WTC11 (cell line): ENCODE results near the gene SPTLC1. TPM values are rescaled to one million over a fixed set of nuclear protein-coding genes. Genes with fewer than 3 reads are reported as not detected.

Experiments
- ATAC-seq: fragments of 200-7000 bp; cut with Tn5 transposase; 2 replicates; pipeline ENCODE4 v1.10.0; 2021; ENCODE audit warnings: mild to moderate bottlenecking, moderate library complexity
- CTCF ChIA-PET: fragments of 300-600 bp; sonication (Branson Sonifier 250); formaldehyde crosslinking; loops from one replicate; lab custom pipeline; 2021; ENCODE audit warnings: antibody characterized with exemption; lab: Charles Lee
- POLR2A ChIA-PET: fragments of 350-600 bp; sonication (Branson Sonifier 250); formaldehyde crosslinking; loops from one replicate; lab custom pipeline; 2021; ENCODE audit warnings: antibody characterized with exemption; lab: Charles Lee
- DNase-seq: peaks from one replicate; pipeline ENCODE4 v3.0.0; 2021; ENCODE audit warnings: low spot score
- H3K27ac Mint-ChIP-seq: 2 replicates; pipeline ENCODE4 v1.8.0; 2021; ENCODE audit warnings: mixed read lengths
- H3K27me3 Mint-ChIP-seq: 2 replicates; pipeline ENCODE4 v1.8.0; 2021; ENCODE audit warnings: low read depth, mild to moderate bottlenecking, moderate library complexity, mixed read lengths
- H3K36me3 Mint-ChIP-seq: 2 replicates; pipeline ENCODE4 v1.8.0; 2021; ENCODE audit warnings: mixed read lengths
- H3K4me1 Mint-ChIP-seq: 2 replicates; pipeline ENCODE4 v1.8.0; 2022; ENCODE audit warnings: mixed read lengths
- H3K4me3 Mint-ChIP-seq: 2 replicates; pipeline ENCODE4 v1.8.0; 2021; ENCODE audit warnings: mild to moderate bottlenecking, moderate library complexity, mixed read lengths
- H3K9me3 Mint-ChIP-seq: 2 replicates; pipeline ENCODE4 v1.8.0; 2021; ENCODE audit warnings: mixed read lengths
- FOXJ3 ChIP-seq: sonication (generic); formaldehyde crosslinking; IDR thresholded peaks from 2 replicates; pipeline ENCODE4 v1.9.0; 2021; ENCODE audit warnings: missing genetic modification reagents, mild to moderate bottlenecking, borderline replicate concordance
- FOXP1 ChIP-seq: sonication (generic); formaldehyde crosslinking; IDR thresholded peaks from 2 replicates; pipeline ENCODE4 v1.8.0; 2022; ENCODE audit warnings: missing genetic modification reagents, mild to moderate bottlenecking, moderate library complexity, borderline replicate concordance
- GABPB1 ChIP-seq: sonication (generic); formaldehyde crosslinking; IDR thresholded peaks from 2 replicates; pipeline ENCODE4 v1.8.1; 2023; ENCODE audit warnings: mild to moderate bottlenecking, missing genetic modification reagents
- GTF2I ChIP-seq: fragments of 250-450 bp; sonication (Bioruptor Pico); conservative IDR thresholded peaks from 2 replicates; pipeline ENCODE4 v1.4.0; 2021; ENCODE audit warnings: mild to moderate bottlenecking
- JUN ChIP-seq: sonication (generic); formaldehyde crosslinking; IDR thresholded peaks from 2 replicates; pipeline ENCODE4 v1.8.0; 2023; ENCODE audit warnings: mild to moderate bottlenecking, missing genetic modification reagents
- MYBL2 ChIP-seq: sonication (generic); formaldehyde crosslinking; IDR thresholded peaks from 2 replicates; pipeline ENCODE4 v1.8.1; 2023; ENCODE audit warnings: mild to moderate bottlenecking, moderate library complexity, missing genetic modification reagents
- NFYB ChIP-seq: sonication (generic); formaldehyde crosslinking; conservative IDR thresholded peaks from 2 replicates; pipeline ENCODE4 v1.8.0; 2022; ENCODE audit warnings: low read depth, missing genetic modification reagents
- NR3C1 ChIP-seq: sonication (generic); formaldehyde crosslinking; conservative IDR thresholded peaks from 2 replicates; pipeline ENCODE4 v1.8.1; 2023; ENCODE audit warnings: low read depth, mild to moderate bottlenecking, missing genetic modification reagents
- SMAD4 ChIP-seq: sonication (generic); formaldehyde crosslinking; IDR thresholded peaks from 2 replicates; pipeline ENCODE4 v1.8.0; 2022; ENCODE audit warnings: mild to moderate bottlenecking, missing genetic modification reagents
- TCF7 ChIP-seq: sonication (generic); formaldehyde crosslinking; IDR thresholded peaks from 2 replicates; pipeline ENCODE4 v1.8.0; 2022; ENCODE audit warnings: mild to moderate bottlenecking, low read depth, missing genetic modification reagents, moderate library complexity
- TEAD4 ChIP-seq: sonication (generic); formaldehyde crosslinking; IDR thresholded peaks from 2 replicates; pipeline ENCODE4 v1.8.0; 2022; ENCODE audit warnings: mild to moderate bottlenecking, missing genetic modification reagents
- ZNF396 ChIP-seq: fragments of 250-450 bp; sonication (Bioruptor Pico); IDR thresholded peaks from 2 replicates; pipeline ENCODE4 v1.8.0; 2021; ENCODE audit warnings: mild to moderate bottlenecking, moderate library complexity, borderline replicate concordance
- ZNF671 ChIP-seq: fragments of 250-450 bp; sonication (Bioruptor Pico); IDR thresholded peaks from 2 replicates; pipeline ENCODE4 v1.8.0; 2021; ENCODE audit warnings: mild to moderate bottlenecking
- total RNA-seq: library from RNA; stranded (reverse); gene quantifications from 3 replicates; pipeline ENCODE4 v1.2.3, GENCODE V29; 2021
- TF ChIP-seq, protein P1 (sequence below): fragments of 250-450 bp; sonication (Bioruptor Pico); IDR thresholded peaks from 2 replicates; pipeline ENCODE4 v1.9.0; 2021; ENCODE audit warnings: moderate library complexity, mild to moderate bottlenecking, inconsistent platforms, borderline replicate concordance
- TF ChIP-seq, protein P2 (sequence below): sonication (generic); formaldehyde crosslinking; conservative IDR thresholded peaks from 2 replicates; pipeline ENCODE4 v1.8.1; 2022; ENCODE audit warnings: mild to moderate bottlenecking, missing genetic modification reagents
- TF ChIP-seq, protein P3 (sequence below): fragments of 250-450 bp; sonication (Bioruptor Pico); IDR thresholded peaks from 2 replicates; pipeline ENCODE4 v2.1.2; 2022; ENCODE audit warnings: mild to moderate bottlenecking, moderate library complexity
- TF ChIP-seq, protein P4 (sequence below): sonication (generic); formaldehyde crosslinking; IDR thresholded peaks from 2 replicates; pipeline ENCODE4 v1.8.0; 2022; ENCODE audit warnings: mild to moderate bottlenecking, missing genetic modification reagents
- TF ChIP-seq, protein P5 (sequence below): fragments of 250-450 bp; sonication (Bioruptor Pico); IDR thresholded peaks from 2 replicates; pipeline ENCODE4 v1.9.0; 2021; ENCODE audit warnings: mild to moderate bottlenecking
- TF ChIP-seq, protein P6 (sequence below): sonication (generic); formaldehyde crosslinking; IDR thresholded peaks from 2 replicates; pipeline ENCODE4 v1.8.1; 2022; ENCODE audit warnings: low read depth, mild to moderate bottlenecking, moderate library complexity, missing genetic modification reagents, borderline replicate concordance

The SPTLC1 gene
- total RNA-seq, 1 experiment from 2014 or later: 81.2 TPM

DNA sequence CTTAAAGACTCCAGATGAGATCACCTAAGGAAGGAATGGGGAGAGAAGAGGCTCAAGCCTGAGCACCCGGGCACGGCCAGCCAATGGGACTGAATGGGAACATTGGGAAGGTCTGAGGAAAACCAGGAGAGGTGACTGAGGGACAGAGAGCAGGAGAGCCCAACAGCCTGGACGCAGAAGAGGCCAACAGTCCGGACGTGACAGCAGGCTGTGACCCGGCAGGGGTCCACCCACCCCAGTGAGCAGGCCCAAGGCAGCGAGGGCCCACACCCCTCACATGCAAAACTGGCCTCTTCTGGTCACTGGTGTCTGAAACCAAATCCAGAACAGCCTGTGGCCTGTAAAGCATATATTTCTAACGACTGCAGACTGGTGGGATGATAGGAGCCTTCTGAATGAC lies 7.6 kb upstream of the SPTLC1 start (continued):
- TF ChIP-seq, protein P1, sequence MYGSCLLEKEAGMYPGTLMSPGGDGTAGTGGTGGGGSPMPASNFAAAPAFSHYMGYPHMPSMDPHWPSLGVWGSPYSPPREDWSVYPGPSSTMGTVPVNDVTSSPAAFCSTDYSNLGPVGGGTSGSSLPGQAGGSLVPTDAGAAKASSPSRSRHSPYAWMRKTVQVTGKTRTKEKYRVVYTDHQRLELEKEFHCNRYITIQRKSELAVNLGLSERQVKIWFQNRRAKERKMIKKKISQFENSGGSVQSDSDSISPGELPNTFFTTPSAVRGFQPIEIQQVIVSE: no peak

DNA sequence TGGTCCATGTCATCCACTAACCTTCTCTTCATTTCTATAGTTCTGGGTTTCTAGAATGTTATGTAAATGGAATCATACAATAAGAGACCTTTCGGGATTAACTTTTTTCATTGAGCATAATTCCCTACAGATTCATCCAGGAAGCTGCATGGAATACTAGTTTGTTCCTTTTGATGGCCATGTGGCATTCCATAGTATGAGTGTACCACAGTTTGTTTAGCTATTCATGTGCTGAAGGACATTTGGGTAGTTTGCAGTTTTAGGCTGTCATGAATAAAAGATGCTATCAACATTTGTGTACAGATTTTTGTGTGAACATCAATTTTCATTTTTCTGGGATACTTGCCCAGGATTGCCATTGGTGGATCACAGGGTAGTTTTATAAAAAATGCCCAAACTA lies 6.8 kb upstream of the SPTLC1 start:
- ATAC-seq (no peak), DNase-seq (no peak)
- no peak overlapping the region for H3K27ac Mint-ChIP-seq
- 0 out of 2 replicates have a peak, but pooled peaks cover 2% of the 10 kb centered on the region for H3K4me1 Mint-ChIP-seq
- peaks cover 11% of the 10 kb centered on the region for H3K9me3 Mint-ChIP-seq
- H3K36me3 Mint-ChIP-seq: no peaks in the 10 kb centered on the region
- CTCF ChIA-PET: no interaction called here
- TF ChIP-seq SMAD4 (CRISPR knock-in tag) (no peak), JUN (no peak), FOXP1 (CRISPR knock-in tag) (no peak), NFYB (CRISPR knock-in tag) (no peak), MYBL2 (CRISPR knock-in tag) (no peak), FOXJ3 (CRISPR knock-in tag) (no peak), ZNF396 (CRISPR knock-in tag) (no peak)
- TF ChIP-seq, protein P2, sequence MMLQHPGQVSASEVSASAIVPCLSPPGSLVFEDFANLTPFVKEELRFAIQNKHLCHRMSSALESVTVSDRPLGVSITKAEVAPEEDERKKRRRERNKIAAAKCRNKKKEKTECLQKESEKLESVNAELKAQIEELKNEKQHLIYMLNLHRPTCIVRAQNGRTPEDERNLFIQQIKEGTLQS (CRISPR knock-in tag): no peak
- TF ChIP-seq, protein P3, sequence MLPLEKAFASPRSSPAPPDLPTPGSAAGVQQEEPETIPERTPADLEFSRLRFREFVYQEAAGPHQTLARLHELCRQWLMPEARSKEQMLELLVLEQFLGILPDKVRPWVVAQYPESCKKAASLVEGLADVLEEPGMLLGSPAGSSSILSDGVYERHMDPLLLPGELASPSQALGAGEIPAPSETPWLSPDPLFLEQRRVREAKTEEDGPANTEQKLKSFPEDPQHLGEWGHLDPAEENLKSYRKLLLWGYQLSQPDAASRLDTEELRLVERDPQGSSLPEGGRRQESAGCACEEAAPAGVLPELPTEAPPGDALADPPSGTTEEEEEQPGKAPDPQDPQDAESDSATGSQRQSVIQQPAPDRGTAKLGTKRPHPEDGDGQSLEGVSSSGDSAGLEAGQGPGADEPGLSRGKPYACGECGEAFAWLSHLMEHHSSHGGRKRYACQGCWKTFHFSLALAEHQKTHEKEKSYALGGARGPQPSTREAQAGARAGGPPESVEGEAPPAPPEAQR (CRISPR knock-in tag): no peak
- POLR2A ChIA-PET: no interaction called here
- no peak overlapping the region for H3K4me3 Mint-ChIP-seq
- peaks cover 14% of the 10 kb centered on the region for H3K27me3 Mint-ChIP-seq

DNA sequence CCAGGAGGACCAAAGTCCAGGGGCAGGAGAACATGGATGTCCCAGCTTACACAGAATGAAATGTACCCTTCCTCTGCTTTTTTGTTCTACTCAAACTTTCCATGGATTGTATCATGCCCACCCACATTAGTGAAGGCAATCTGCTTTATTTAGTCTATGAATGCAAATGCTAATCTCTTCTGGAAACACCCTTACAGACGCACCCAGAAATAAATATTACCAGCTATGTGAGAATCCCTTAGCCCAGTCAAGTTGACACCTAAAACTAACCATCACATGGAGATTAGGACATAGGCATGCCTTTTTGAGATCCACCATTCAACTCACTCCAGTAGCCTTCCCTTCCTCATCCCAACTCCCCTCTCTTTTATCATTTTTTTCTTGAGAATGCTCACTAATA lies 6.1 kb upstream of the SPTLC1 start:
- no peaks in the 10 kb centered on the region for H3K36me3 Mint-ChIP-seq
- H3K9me3 Mint-ChIP-seq: peaks cover 11% of the 10 kb centered on the region
- ChIA-PET POLR2A (no interaction called here), CTCF (no interaction called here)
- no peak for TF ChIP-seq FOXP1 (CRISPR knock-in tag)
- no peak for TF ChIP-seq TCF7
- TF ChIP-seq JUN: no peak
- TF ChIP-seq NR3C1 (CRISPR knock-in tag): no peak
- TF ChIP-seq, protein P4, sequence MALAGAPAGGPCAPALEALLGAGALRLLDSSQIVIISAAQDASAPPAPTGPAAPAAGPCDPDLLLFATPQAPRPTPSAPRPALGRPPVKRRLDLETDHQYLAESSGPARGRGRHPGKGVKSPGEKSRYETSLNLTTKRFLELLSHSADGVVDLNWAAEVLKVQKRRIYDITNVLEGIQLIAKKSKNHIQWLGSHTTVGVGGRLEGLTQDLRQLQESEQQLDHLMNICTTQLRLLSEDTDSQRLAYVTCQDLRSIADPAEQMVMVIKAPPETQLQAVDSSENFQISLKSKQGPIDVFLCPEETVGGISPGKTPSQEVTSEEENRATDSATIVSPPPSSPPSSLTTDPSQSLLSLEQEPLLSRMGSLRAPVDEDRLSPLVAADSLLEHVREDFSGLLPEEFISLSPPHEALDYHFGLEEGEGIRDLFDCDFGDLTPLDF (CRISPR knock-in tag): no peak
- TF ChIP-seq GABPB1 (CRISPR knock-in tag): no peak
- no peak for TF ChIP-seq TEAD4
- TF ChIP-seq GTF2I (CRISPR knock-in tag): no peak
- TF ChIP-seq, protein P5, sequence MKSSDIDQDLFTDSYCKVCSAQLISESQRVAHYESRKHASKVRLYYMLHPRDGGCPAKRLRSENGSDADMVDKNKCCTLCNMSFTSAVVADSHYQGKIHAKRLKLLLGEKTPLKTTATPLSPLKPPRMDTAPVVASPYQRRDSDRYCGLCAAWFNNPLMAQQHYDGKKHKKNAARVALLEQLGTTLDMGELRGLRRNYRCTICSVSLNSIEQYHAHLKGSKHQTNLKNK (CRISPR knock-in tag): no peak
- TF ChIP-seq, protein P6, sequence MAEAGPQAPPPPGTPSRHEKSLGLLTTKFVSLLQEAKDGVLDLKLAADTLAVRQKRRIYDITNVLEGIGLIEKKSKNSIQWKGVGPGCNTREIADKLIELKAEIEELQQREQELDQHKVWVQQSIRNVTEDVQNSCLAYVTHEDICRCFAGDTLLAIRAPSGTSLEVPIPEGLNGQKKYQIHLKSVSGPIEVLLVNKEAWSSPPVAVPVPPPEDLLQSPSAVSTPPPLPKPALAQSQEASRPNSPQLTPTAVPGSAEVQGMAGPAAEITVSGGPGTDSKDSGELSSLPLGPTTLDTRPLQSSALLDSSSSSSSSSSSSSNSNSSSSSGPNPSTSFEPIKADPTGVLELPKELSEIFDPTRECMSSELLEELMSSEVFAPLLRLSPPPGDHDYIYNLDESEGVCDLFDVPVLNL (CRISPR knock-in tag): no peak
- no peak for TF ChIP-seq ZNF671 (CRISPR knock-in tag)
- H3K4me1 Mint-ChIP-seq: 0 out of 2 replicates have a peak, but pooled peaks cover 2% of the 10 kb centered on the region
- H3K27ac Mint-ChIP-seq: no peak overlapping the region
- ATAC-seq (no peak), DNase-seq (no peak)
- H3K4me3 Mint-ChIP-seq: no peak overlapping the region
- H3K27me3 Mint-ChIP-seq: peaks cover 14% of the 10 kb centered on the region
